Activated gamma-delta T cell treated with Interleukin-2 at 50 U/mL for 16 hours (primary cell): Measurements from ENCODE around the gene C9.
"Not testable (repeated sequence)": the region's sequence is repeated elsewhere in the genome, so short reads cannot be mapped to it uniquely, and the experiment has no call there.

ENCODE experiments used
- DNase-seq: peaks from one replicate; pipeline ENCODE4 v3.0.0-alpha.2; 2020

Gene C9

GRCh38 chr5:39256477-39257235 is 107.6 kb downstream of the C9 start:
- DNase-seq, result no peak

DNA sequence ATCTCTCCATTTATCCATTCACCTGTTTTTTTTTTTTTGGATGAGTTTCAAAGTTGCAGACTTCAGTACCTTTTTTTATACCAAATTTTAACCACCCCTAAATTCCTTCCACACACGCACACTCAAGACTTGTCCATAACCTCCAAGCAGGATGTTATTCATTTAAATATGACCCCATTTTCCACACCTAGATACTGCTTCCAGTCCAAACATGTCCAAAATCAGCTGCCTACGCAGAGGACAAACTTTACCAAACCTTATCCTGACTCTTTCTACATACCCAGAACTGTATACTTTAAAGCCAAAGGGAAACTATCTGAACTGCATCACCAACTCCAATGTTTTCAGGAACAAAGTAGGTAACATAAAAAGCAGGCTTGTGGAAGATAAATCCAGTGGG is 108.9 kb downstream of the C9 start:
- DNase-seq, result no peak

DNA sequence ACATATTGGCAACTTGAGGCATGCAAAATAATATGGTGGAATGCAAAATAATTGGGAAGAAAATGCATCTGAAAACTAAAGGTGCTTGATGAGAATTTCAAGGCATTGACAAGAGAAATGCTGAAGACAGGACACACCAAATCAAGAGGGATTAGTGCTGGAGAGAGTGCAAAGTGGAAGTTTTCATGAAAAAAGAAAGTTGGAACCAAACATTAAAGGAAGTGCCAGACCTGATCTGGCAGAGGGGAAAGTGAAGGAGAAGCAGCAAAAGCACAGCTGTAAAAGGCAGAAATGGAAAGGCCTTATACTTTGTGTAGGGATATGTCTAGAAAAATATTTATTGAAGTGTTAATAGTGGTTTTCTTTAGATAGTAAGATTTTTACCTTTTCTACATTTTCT is 109.6 kb downstream of the C9 start:
- DNase-seq, result no peak

- no peak for DNase-seq
Measured at GRCh38 chr5:39253196-39253595, 111.1 kb downstream of the C9 start.

GRCh38 chr5:39249564-39250274 is 114.6 kb downstream of the C9 start:
- no peak for DNase-seq

GRCh38 chr5:39249069-39249468 is 115.2 kb downstream of the C9 start:
- DNase-seq, result no peak

DNA sequence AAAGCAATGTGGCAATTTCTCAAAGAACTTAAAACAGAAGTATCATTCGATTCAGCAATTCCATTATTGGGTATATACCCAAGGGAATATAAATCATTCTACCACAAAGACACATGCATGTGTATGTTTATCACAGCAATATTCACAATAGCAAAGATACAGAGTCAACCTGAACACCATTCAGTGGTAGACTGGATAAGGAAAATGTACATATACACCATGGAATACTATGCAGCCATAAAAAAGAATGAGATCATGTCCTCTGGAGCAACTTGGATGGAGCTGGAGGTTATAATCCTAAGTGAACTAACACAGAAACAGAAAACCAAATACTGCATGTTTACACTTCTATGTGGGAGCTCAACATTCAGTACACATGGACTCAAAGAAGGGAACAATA is 123.5 kb downstream of the C9 start:
- DNase-seq, result no peak

- no peak for DNase-seq
Measured at GRCh38 chr5:39238366-39239105, 125.8 kb downstream of the C9 start.

DNA sequence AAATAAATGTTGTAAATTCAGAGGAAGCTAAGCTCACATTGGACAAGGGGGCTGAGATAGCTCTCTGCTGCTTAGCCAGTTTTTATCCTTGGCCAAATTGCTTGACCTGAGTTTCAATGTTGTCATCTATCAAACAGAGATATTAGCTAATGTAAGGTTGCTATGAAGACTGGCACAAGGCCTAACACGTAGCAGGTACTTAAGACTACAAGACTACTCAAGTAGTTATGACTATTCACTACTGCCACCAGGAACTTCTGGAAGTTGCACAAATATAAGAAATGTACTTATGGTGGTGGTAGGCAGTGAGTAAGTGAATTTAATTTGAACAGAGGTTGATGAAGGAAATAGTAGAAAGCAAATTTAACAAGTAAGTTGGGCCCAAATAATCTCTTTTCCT is 127.6 kb downstream of the C9 start:
- no peak for DNase-seq

DNA sequence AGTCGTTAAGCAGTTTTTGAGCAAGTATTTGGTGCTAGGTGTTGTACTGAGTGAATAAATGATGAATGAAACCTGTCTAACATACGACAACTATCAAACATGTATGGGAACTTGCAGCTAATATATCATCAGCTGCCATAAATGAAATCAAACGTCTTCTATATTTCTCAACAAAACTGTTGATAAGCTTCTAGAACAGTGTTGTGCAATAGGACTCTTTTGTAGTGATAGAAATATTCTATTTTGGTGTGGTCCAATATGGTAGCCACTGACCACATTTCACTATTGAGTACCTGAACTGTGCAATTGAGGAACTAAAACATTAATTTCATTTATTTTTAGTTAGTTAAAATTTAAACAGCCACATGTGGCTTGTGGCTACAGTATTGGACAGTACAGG is 128.6 kb downstream of the C9 start:
- no peak for DNase-seq

GRCh38 chr5:39234494-39234893 is 129.8 kb downstream of the C9 start:
- not testable (repeated sequence) for DNase-seq
